K562 (cell line): Measurements from ENCODE around the gene MMUT. TPM values are rescaled to one million over a fixed set of nuclear protein-coding genes. Genes with fewer than 3 reads are reported as not detected.

Experiments
- ATAC-seq: fragments of 200-7000 bp; cut with Tn5 transposase; 3 replicates; pipeline ENCODE4 v1.9.1; 2020; ENCODE audit warnings: moderate library complexity
- BruUV-seq: library from RNA; stranded (reverse); fragments of 400-500 nt; replicated peaks from 2 replicates; lab custom pipeline; 2021; lab: Mats Ljungman, UMichigan
- CTCF ChIA-PET: fragments of 300-600 bp; formaldehyde crosslinking; extraction: SDS; loops from one replicate; lab custom pipeline; 2021; ENCODE audit warnings: low intra/inter-chr PET ratio; lab: Yijun Ruan, JAX
- POLR2A ChIA-PET: fragments of 300-600, 350-650 bp; sonication (Branson Sonifier 250); formaldehyde crosslinking; extraction: SDS; loops from one replicate; lab custom pipeline; 2021; ENCODE audit warnings: antibody characterized with exemption, inconsistent platforms; lab: Yijun Ruan, JAX
- DNase-seq, 4 experiments: peaks; one replicate each; pipeline versions ENCODE4 v3.0.0 to v3.0.0-alpha.2; 2011 to 2018; ENCODE audit warnings: low spot score in 3 of 4, mixed read lengths in 3 of 4; ENCODE audit errors: extremely low read depth in 1 of 4
- FAIRE-seq: peaks from 2 replicates; lab custom pipeline; 2011; peaks lifted over from hg19 to GRCh38; lab: Jason Lieb, UNC
- H2AFZ ChIP-seq: 2 replicates; pipeline ENCODE4 v1.6.0; 2011; ENCODE audit warnings: low read depth, low read length, control low read depth, inconsistent platforms
- H3K27ac ChIP-seq: fragments of 200-600 bp; 3 replicates; pipeline ENCODE4 v1.8.0; 2011; ENCODE audit warnings: low read depth, mild to moderate bottlenecking, control low read depth, inconsistent platforms, low read length, moderate library complexity, mixed read lengths; ENCODE audit errors: extremely low read depth
- H3K27me3 ChIP-seq, 2 experiments: fragments of 300-600 bp in 1 of 2; 2 replicates in 1 of 2; 3 replicates in 1 of 2; pipeline versions ENCODE4 v1.6.0 to v1.8.0; 2011; ENCODE audit warnings: inconsistent platforms in 2 of 2, low read length in 2 of 2, mild to moderate bottlenecking in 1 of 2, mixed read lengths in 1 of 2, moderate library complexity in 1 of 2; ENCODE audit not compliant: control insufficient read depth in 2 of 2, insufficient read depth in 2 of 2
- H3K36me3 ChIP-seq: fragments of 300-600 bp; 3 replicates; pipeline ENCODE4 v1.8.0; 2011; ENCODE audit warnings: mild to moderate bottlenecking, low read length, inconsistent platforms; ENCODE audit not compliant: control insufficient read depth, insufficient read depth
- H3K4me1 ChIP-seq, 2 experiments: fragments of 200-600 bp in 1 of 2; replicated peaks in 1 of 2; 2 replicates in 1 of 2; 3 replicates in 1 of 2; pipeline versions ENCODE4 v1.5.1 to v1.8.0; 2011; ENCODE audit warnings: inconsistent platforms in 2 of 2, low read length in 2 of 2, mild to moderate bottlenecking in 1 of 2, mixed read lengths in 1 of 2, moderate library complexity in 1 of 2; ENCODE audit not compliant: control insufficient read depth in 2 of 2, insufficient read depth in 2 of 2
- H3K4me2 ChIP-seq: 2 replicates; pipeline ENCODE4 v1.6.1; 2011; ENCODE audit warnings: low read length, control low read depth, inconsistent platforms, mixed read lengths; ENCODE audit not compliant: insufficient read depth
- H3K4me3 ChIP-seq: fragments of 200-600 bp; sonication (generic), shearing (Covaris generic); 2 replicates; pipeline ENCODE4 v1.5.1; 2016; ENCODE audit warnings: control low read depth, inconsistent platforms
- H3K79me2 ChIP-seq: fragments of 200-600 bp; 3 replicates; pipeline ENCODE4 v1.8.0; 2011; ENCODE audit warnings: low read length, inconsistent platforms; ENCODE audit not compliant: control insufficient read depth, insufficient read depth
- H3K9ac ChIP-seq, 2 experiments: 2 replicates each; pipeline versions ENCODE4 v1.6.0 to v1.6.1; 2011; ENCODE audit warnings: low read depth in 2 of 2, low read length in 2 of 2, control low read depth in 1 of 2, inconsistent platforms in 1 of 2, mild to moderate bottlenecking in 1 of 2, mixed read lengths in 1 of 2; ENCODE audit not compliant: insufficient read depth in 1 of 2
- H3K9me1 ChIP-seq: one replicate; pipeline ENCODE4 v1.6.0; 2011; ENCODE audit warnings: inconsistent platforms, mild to moderate bottlenecking, low read length, moderate library complexity; ENCODE audit not compliant: control insufficient read depth, insufficient read depth
- H3K9me3 ChIP-seq: replicated peaks from 2 replicates; pipeline ENCODE4 v1.5.1; 2011; ENCODE audit warnings: low read depth, low read length, inconsistent platforms; ENCODE audit not compliant: control insufficient read depth, insufficient read depth
- H4K20me1 ChIP-seq: replicated peaks from 2 replicates; pipeline ENCODE4 v1.6.1; 2011; ENCODE audit warnings: low read length, inconsistent platforms, mixed read lengths; ENCODE audit not compliant: control insufficient read depth, insufficient read depth
- COPS2 ChIP-seq: fragments of 450-650 bp; conservative IDR thresholded peaks from 2 replicates; pipeline ENCODE4 v1.6.1; 2016; ENCODE audit warnings: mild to moderate bottlenecking, moderate library complexity
- CTCFL ChIP-seq: IDR thresholded peaks from 2 replicates; pipeline ENCODE4 v1.6.1; 2011; ENCODE audit warnings: borderline replicate concordance, low read depth, mild to moderate bottlenecking, moderate library complexity, low read length; ENCODE audit not compliant: insufficient read depth, poor library complexity, severe bottlenecking
- CXXC5 ChIP-seq: fragments of 250-450 bp; sonication (Bioruptor Pico); IDR thresholded peaks from 2 replicates; pipeline ENCODE4 v1.8.0; 2022; ENCODE audit warnings: inconsistent platforms, mild to moderate bottlenecking, moderate library complexity
- FOXM1 ChIP-seq, 2 experiments: fragments of 450-650 bp in 1 of 2; sonication (generic) in 1 of 2; formaldehyde crosslinking in 1 of 2; IDR thresholded peaks; 2 replicates each; pipeline versions ENCODE4 v1.6.1 to v1.9.0; 2017 to 2022; ENCODE audit warnings: low read depth in 2 of 2, mild to moderate bottlenecking in 2 of 2, missing genetic modification reagents in 1 of 2, moderate library complexity in 1 of 2
- HDAC2 ChIP-seq: fragments of 450-650 bp; IDR thresholded peaks from 2 replicates; pipeline ENCODE4 v1.6.1; 2016; ENCODE audit warnings: mild to moderate bottlenecking
- MAFK ChIP-seq: IDR thresholded peaks from 2 replicates; pipeline ENCODE4 v1.6.1; 2011; ENCODE audit warnings: low read length, improper control_type of control experiment
- PRMT5 ChIP-seq: sonication (generic); formaldehyde crosslinking; IDR thresholded peaks from 2 replicates; pipeline ENCODE4 v1.5.0; 2020; ENCODE audit warnings: missing genetic modification reagents
- SAFB2 ChIP-seq: fragments of 200-400 bp; formaldehyde crosslinking; IDR thresholded peaks from 2 replicates; pipeline ENCODE4 v1.6.1; 2018; ENCODE audit warnings: borderline replicate concordance, low read length, low read depth, moderate library complexity; ENCODE audit not compliant: severe bottlenecking
- USF1 ChIP-seq: sonication (generic); formaldehyde crosslinking; IDR thresholded peaks from 2 replicates; pipeline ENCODE4 v1.9.0; 2022; ENCODE audit warnings: mild to moderate bottlenecking, missing genetic modification reagents
- ZNF274 ChIP-seq: IDR thresholded peaks from 2 replicates; pipeline ENCODE4 v1.6.1; 2011; ENCODE audit warnings: low read depth, mild to moderate bottlenecking, low read length, moderate library complexity, borderline replicate concordance
- ZNF407 ChIP-seq: fragments of 450-650 bp; IDR thresholded peaks from 2 replicates; pipeline ENCODE4 v1.6.1; 2016; ENCODE audit warnings: low read depth
- WGBS: fragments of 100-300 bp; shearing (Covaris generic); methylation state at CpG from one replicate; pipeline ENCODE4 v1.1.6; 2016; ENCODE audit warnings: low coverage, mixed read lengths; ENCODE audit not compliant: insufficient coverage; ENCODE audit errors: missing lambda C conversion rate; 5-methylcytosine and 5-hydroxymethylcytosine counted together
- in situ Hi-C: fragments of 300-500 bp; cut with MboI; formaldehyde crosslinking; loops from 4 replicates; pipeline ENCODE4 v1.15.0; 2018; ENCODE audit warnings: inconsistent platforms, mixed read lengths
- intact Hi-C: fragments of 100-400 bp; cut with micrococcal nuclease; formaldehyde crosslinking; loops from 2 replicates; pipeline ENCODE4 v1.14.2; 2022
- polyA plus RNA-seq, 8 experiments: library from polyadenylated mRNA; depleted of rRNA in 4 of 8; stranded (reverse) in 5 of 8; unstranded in 3 of 8; fragments of >200 nt; fragmentation: Nextera tagmentation in 2 of 8; fragmentation: Illumina TruSeq in 1 of 8; extraction: Ambion mirVana in 2 of 8; extraction: Trizol in 1 of 8; gene quantifications; 2 replicates each; pipeline versions ENCODE4 v1.2.1 to v1.2.3, GENCODE V29; 2011 to 2014; ENCODE audit warnings: inconsistent platforms in 1 of 8, missing spikeins in 1 of 8
- total RNA-seq, 7 experiments: library from RNA; depleted of rRNA in 6 of 7; stranded (reverse); fragments of >200 nt in 6 of 7; fragmentation: Illumina TruSeq in 2 of 7; extraction: Trizol in 2 of 7; gene quantifications; 2 replicates each; pipeline versions ENCODE4 v1.2.1 to v1.2.3, GENCODE V29; 2011 to 2021; ENCODE audit warnings: low replicate concordance in 1 of 7

The MMUT gene
- total and polyA plus RNA-seq, 9 of the 15 experiments (the other 6 are each of a cell fraction or from before 2014, with no cell fraction given): 7.1 to 26.4 (median 16.0) TPM

DNA sequence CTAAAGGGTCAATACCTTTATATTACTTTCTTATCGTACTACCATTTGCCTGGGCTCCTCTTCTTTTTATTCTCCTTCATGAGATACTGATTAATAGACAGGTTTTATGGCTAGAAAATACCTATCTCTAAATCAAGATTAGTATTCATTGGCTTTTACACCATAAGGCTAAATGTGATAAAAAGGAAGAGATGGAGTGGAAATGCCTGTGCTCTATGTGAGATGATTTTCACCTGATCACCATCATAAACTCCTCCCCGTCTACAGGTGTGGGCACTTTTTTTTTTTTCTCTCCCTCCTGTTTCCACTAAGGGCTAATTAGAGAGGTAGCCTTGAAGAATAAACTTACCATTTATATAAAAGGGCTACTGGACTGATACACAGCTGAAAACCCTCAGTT is 36.6 kb upstream of the MMUT start, which contains the start of gene GLYATL3:
Gene GLYATL3 (plus strand): TSS at position 301 of the 400 bp plus-strand sequence. CDS start 12,068 bp downstream, outside the sequence.
- ChIA-PET CTCF (no interaction called here), POLR2A (interaction anchor here (0.6 kb wide), 1 partner anchor 38 kb away, joined by 3 read pairs; no protein-coding TSS in a partner anchor)
- FAIRE-seq (no peak), ATAC-seq (no peak), DNase-seq (no peak)
- in situ Hi-C loops: no loop called here
- Histone ChIP-seq H3K9me3 (no peaks in the 10 kb centered on the region), H3K4me2 (no peak within 1 kb of the TSS), H3K79me2 (no peaks in the 10 kb centered on the region), H2AFZ (no peak within 1 kb of the TSS), H3K9ac (no peak within 1 kb of the TSS), H3K27ac (no peak within 1 kb of the TSS), H4K20me1 (no peaks in the 10 kb centered on the region), H3K9me1 (no peaks in the 10 kb centered on the region), H3K27me3 (no peaks in the 10 kb centered on the region), H3K36me3 (no peaks in the 10 kb centered on the region), H3K4me3 (no peak within 1 kb of the TSS), H3K4me1 (no peaks in the 10 kb centered on the region)
- no TSS peak for BruUV-seq
- no peak for TF ChIP-seq COPS2
- TF ChIP-seq PRMT5 (CRISPR knock-in tag): no peak
- no peak for TF ChIP-seq USF1 (CRISPR knock-in tag)
- TF ChIP-seq SAFB2: no peak
- no peak for TF ChIP-seq MAFK
- TF ChIP-seq HDAC2: no peak
- TF ChIP-seq CXXC5 (CRISPR knock-in tag): no peak
- no peak for TF ChIP-seq ZNF274
- no peak for TF ChIP-seq FOXM1 (IDR thresholded peaks at IDR 0.05; ENCODE audit: low read depth)
- TF ChIP-seq FOXM1 (CRISPR knock-in tag; IDR thresholded peaks at IDR 0.05; ENCODE audit: low read depth): no peak
- TF ChIP-seq ZNF407: no peak
- TF ChIP-seq CTCFL: no peak
- 13% methylated on average over 1 of the region's 2 CpGs for WGBS
- intact Hi-C loops: no loop called here
